Astrocyte of the cerebellum (primary cell): ENCODE measurements around the gene POPDC2.
A peak's percentile ranks its signal among the peaks of the same experiment; 100 is the strongest.
"Not testable (repeated sequence)": the region's sequence is repeated elsewhere in the genome, so short reads cannot be mapped to it uniquely, and the experiment has no call there.

Source experiments
- DNase-seq: peaks from one replicate; pipeline ENCODE4 v3.0.0-alpha.2; 2011; ENCODE audit warnings: low read depth
- H3K4me3 ChIP-seq: 2 replicates; pipeline ENCODE4 v1.5.1; 2011; ENCODE audit warnings: mild to moderate bottlenecking, low read depth, low read length, moderate library complexity
- in situ Hi-C: cut with HindIII; loops from 2 replicates; pipeline ENCODE4 v1.10.0; 2017; ENCODE audit warnings: low sequenced_read_pairs
- TF ChIP-seq, protein P1 (sequence below): IDR thresholded peaks from 2 replicates; pipeline ENCODE4 v1.5.1; 2012; ENCODE audit warnings: low read length, low read depth, moderate library complexity, mild to moderate bottlenecking; ENCODE audit errors: missing control alignments

POPDC2 gene

DNA sequence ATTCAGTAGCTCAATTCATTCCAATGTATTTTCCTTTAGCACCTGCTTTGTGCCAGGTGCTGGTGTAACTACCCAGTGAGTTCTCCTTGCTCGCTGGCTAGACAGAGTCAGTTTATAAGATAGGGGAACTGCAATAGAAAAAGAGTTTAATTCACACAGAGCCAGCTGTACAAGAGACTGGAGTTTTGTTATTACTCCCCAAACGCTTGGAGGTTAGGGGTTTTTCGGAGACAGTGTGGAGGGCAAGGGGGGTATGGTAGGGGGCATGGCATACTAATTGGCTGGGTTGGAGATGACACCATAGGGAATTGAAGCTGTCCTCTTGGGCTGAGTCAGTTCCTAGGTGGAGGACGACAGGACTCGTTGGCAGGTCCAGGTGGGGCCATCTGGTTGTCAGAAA, 37.0 kb upstream of the POPDC2 start:
- TF ChIP-seq, protein P1, sequence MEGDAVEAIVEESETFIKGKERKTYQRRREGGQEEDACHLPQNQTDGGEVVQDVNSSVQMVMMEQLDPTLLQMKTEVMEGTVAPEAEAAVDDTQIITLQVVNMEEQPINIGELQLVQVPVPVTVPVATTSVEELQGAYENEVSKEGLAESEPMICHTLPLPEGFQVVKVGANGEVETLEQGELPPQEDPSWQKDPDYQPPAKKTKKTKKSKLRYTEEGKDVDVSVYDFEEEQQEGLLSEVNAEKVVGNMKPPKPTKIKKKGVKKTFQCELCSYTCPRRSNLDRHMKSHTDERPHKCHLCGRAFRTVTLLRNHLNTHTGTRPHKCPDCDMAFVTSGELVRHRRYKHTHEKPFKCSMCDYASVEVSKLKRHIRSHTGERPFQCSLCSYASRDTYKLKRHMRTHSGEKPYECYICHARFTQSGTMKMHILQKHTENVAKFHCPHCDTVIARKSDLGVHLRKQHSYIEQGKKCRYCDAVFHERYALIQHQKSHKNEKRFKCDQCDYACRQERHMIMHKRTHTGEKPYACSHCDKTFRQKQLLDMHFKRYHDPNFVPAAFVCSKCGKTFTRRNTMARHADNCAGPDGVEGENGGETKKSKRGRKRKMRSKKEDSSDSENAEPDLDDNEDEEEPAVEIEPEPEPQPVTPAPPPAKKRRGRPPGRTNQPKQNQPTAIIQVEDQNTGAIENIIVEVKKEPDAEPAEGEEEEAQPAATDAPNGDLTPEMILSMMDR, result no peak
- H3K4me3 ChIP-seq, result no peak overlapping the region
- in situ Hi-C loops, result no loop called here
- DNase-seq, result no peak

DNA sequence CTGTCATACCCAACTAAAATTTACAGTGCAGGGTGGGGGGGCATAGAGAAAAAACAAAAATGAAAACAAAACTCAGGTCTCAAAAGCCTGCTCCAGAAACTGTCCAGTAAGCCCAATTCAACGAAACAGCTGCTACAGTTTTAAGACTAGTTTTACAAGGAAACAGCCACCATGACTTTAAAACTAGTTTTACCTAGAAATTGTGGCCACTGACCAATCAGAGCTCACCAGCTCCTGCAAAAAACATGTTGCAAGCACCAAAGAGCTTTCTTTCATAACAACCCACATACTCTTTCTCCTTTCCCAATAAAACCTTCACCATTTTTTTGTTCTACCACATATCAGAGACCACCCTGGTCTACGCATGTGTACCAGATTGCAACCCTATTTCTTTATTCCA, 35.1 kb upstream of the POPDC2 start:
- TF ChIP-seq, protein P1, result no peak
- no peak overlapping the region for H3K4me3 ChIP-seq
- in situ Hi-C loops, result no loop called here
- DNase-seq, result no peak

DNA sequence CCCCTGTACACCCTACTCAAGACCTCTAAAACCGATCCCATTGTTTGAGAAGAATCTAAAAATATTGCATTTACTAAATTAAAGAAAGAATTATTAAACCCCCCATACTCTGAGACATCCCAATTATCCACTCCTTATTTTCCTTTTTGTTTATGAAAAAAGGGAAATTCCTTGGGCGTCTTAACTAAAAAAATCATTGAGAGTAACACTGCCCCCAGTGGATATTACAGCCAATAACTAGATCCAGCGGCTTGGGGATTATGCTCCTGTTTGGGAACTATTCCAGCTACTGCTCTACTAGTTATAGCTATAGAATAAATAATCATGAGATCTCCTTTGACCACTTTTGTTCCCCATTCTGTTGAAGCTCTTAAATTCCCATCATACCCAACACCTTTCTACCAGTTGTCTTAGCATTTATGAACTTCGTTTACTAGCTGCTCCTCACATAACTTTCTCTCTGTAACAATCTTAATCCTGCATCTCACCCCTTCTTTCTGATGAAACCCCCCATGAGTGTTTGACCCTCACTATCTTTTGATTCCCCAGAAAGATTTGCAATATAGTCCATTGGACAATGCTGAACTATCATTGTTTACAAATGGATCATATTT, 29.8 kb upstream of the POPDC2 start:
- TF ChIP-seq, protein P1, result peak; percentile 50
- in situ Hi-C loops, result no loop called here
- H3K4me3 ChIP-seq, result no peak overlapping the region
- DNase-seq, result peak; percentile 29

DNA sequence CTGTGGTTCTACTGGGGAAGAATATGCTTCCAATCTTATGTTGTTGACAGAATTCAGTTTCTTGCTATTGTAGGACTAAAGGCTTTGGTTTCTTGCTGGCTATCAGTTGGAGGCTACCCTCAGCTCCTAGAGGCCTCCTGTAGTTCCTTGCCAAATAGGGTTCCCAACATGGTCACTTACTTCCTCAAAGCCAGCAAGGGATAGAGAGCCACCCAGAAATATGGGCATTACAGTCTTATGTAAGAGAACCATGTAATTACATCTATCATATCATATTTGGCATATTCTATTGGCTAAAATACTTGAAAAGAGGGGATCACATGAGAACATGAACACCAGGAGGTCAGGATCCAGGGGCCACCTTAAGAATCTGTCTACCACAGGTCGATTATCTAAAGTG, 23.0 kb upstream of the POPDC2 start:
- TF ChIP-seq, protein P1, result no peak
- in situ Hi-C loops, result no loop called here
- no peak overlapping the region for H3K4me3 ChIP-seq
- DNase-seq, result no peak

DNA sequence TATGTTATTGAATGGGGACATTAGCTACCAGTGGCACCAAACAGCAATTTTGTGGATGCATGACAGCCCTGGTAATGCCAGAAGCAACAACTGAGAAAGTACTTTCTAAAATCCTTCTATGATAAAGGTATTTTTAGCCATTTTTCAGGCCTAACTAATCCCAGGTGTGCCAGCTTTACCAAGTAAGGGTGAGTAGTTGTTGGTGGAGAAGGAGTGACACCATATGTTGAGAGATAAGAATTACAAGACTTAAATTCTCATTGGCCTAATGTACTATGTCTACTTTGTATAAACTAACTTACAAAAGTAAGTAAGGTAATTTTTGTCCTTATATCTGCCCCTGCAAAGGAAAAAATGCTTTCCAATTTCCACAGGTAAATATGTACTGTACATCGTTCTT, 20.9 kb upstream of the POPDC2 start:
- peak; percentile 39 for DNase-seq
- in situ Hi-C loops, result no loop called here

DNA sequence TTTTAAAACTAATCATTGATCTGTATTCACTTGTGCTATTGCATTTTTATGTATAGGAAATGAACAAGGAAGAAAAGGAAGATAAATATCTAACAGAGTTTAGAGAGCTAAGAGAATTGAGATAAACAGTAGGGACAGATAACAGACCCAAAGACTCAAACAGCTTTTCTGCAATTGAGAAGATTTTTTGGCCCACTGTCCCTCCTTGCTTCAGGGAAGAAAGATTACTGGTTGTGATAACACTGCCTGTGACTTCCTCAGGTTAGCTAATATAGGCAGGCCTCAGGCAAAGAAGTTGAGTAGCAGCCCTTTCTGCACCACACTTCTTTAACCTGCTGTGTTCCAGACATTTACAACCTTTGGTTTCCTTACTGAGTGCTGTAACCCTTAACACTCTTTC, 19.5 kb upstream of the POPDC2 start:
- DNase-seq, result no peak
- no peak overlapping the region for H3K4me3 ChIP-seq
- in situ Hi-C loops, result no loop called here
- TF ChIP-seq, protein P1, result no peak

More for the DNA sequence above, 20.9 kb upstream of the POPDC2 start:
- TF ChIP-seq, protein P1, result peak; percentile 55
- H3K4me3 ChIP-seq, result no peak overlapping the region

DNA sequence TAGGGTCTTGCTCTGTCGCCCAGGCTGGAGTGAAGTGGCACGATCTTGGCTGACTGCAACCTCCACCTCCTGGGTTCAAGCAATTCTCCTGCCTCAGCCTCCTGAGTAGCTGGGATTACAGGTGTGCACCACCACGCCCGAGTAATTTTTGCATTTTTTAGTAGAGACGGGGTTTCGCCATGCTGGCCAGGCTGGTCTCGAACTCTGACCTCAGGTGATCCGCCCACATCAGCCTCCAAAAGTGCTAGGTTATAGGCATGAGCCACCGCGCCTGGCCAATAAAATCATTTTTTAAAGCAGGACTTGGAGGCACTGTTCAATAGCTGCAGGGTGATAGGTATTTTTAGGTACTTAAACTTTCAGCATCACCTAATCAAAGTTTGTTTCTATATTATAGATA, 17.8 kb upstream of the POPDC2 start:
- in situ Hi-C loops, H3K4me3 ChIP-seq, DNase-seq: not testable (repeated sequence)
